Iris pigment epithelial cell (primary cell): ENCODE results near the gene GORAB.

ENCODE experiments used
- DNase-seq: peaks from one replicate; pipeline ENCODE4 v3.0.0-alpha.2; 2011; ENCODE audit warnings: low read depth

Gene GORAB

GRCh38 chr1:170537798-170538503 lies 6.0 kb downstream of the GORAB start:
- DNase-seq: peak; percentile 77

GRCh38 chr1:170538687-170539086 lies 6.7 kb downstream of the GORAB start:
- no peak for DNase-seq

GRCh38 chr1:170539154-170539553 lies 7.2 kb downstream of the GORAB start:
- no peak for DNase-seq

- DNase-seq: no peak
Measured at GRCh38 chr1:170544624-170545023, 12.7 kb downstream of the GORAB start.

GRCh38 chr1:170545476-170545875 lies 13.5 kb downstream of the GORAB start:
- peak; percentile 87 for DNase-seq

- no peak for DNase-seq
Measured at GRCh38 chr1:170547255-170547654, 15.3 kb downstream of the GORAB start.

- DNase-seq: no peak
Measured at GRCh38 chr1:170548497-170548896, 16.5 kb downstream of the GORAB start.

GRCh38 chr1:170555370-170555769 lies 23.4 kb downstream of the GORAB start:
- DNase-seq: peak; percentile 39

GRCh38 chr1:170556917-170557316 lies 25.0 kb downstream of the GORAB start:
- DNase-seq: no peak

GRCh38 chr1:170558731-170559130 lies 26.8 kb downstream of the GORAB start:
- DNase-seq: no peak

- DNase-seq: no peak
Measured at GRCh38 chr1:170559166-170559565, 27.2 kb downstream of the GORAB start.

- DNase-seq: no peak
Measured at GRCh38 chr1:170560681-170561285, 28.8 kb downstream of the GORAB start.

GRCh38 chr1:170562646-170563338 lies 30.8 kb downstream of the GORAB start:
- peak; percentile 90 for DNase-seq

GRCh38 chr1:170567214-170567613 lies 35.2 kb downstream of the GORAB start:
- no peak for DNase-seq

- DNase-seq: no peak
Measured at GRCh38 chr1:170568197-170568596, 36.2 kb downstream of the GORAB start.

- DNase-seq: no peak
Measured at GRCh38 chr1:170576980-170577379, 45.0 kb downstream of the GORAB start.

GRCh38 chr1:170578359-170578758 lies 46.4 kb downstream of the GORAB start:
- DNase-seq: no peak

GRCh38 chr1:170580636-170581440 lies 48.9 kb downstream of the GORAB start:
- DNase-seq: no peak

GRCh38 chr1:170583186-170583585 lies 51.2 kb downstream of the GORAB start:
- DNase-seq: no peak

- DNase-seq: peak; percentile 33
Measured at GRCh38 chr1:170586321-170587252, 54.6 kb downstream of the GORAB start.

GRCh38 chr1:170587253-170587593 lies 55.3 kb downstream of the GORAB start:
- no peak for DNase-seq
